Measurements from ENCODE around the gene TMEM151B.

TMEM151B gene

GRCh38 chr6:44269921-44270525, at the start of gene TMEM151B:
TSS of gene TMEM151B (plus strand) at chr6:44270450. CDS start at chr6:44270743, 293 bp downstream.
- FAIRE-seq (no peak), DNase-seq (ENCODE audit: insufficient read length, low spot score) (no peak)
- TF ChIP-seq POLR2A (IDR thresholded peaks at IDR 0.05; ENCODE audit: low read depth, low read length): no peak

- no peak for FAIRE-seq
- no peak for DNase-seq (ENCODE audit: insufficient read length, low spot score)
These were observed 49.3 kb upstream of the TMEM151B start for GRCh38 chr6:44220913-44221290.

GRCh38 chr6:44221291-44221960, 48.8 kb upstream of the TMEM151B start:
- TF ChIP-seq POLR2A (IDR thresholded peaks at IDR 0.05; ENCODE audit: low read depth, low read length): no peak
- DNase-seq (ENCODE audit: insufficient read length, low spot score) (peak; percentile 98), FAIRE-seq (peak; percentile 20)

More at GRCh38 chr6:44220913-44221290, 49.3 kb upstream of the TMEM151B start:
- TF ChIP-seq POLR2A (IDR thresholded peaks at IDR 0.05; ENCODE audit: low read depth, low read length): no peak

GRCh38 chr6:44221961-44222335, 48.3 kb upstream of the TMEM151B start:
- DNase-seq (ENCODE audit: insufficient read length, low spot score) (no peak), FAIRE-seq (no peak)
- TF ChIP-seq POLR2A (IDR thresholded peaks at IDR 0.05; ENCODE audit: low read depth, low read length): no peak

GRCh38 chr6:44222486-44223318, 47.5 kb upstream of the TMEM151B start:
- DNase-seq (ENCODE audit: insufficient read length, low spot score): peak; percentile 89
- no peak for FAIRE-seq
- TF ChIP-seq POLR2A (IDR thresholded peaks at IDR 0.05; ENCODE audit: low read depth, low read length): no peak

- peak; percentile 96 for DNase-seq (ENCODE audit: insufficient read length, low spot score)
- no peak for FAIRE-seq
- TF ChIP-seq POLR2A (IDR thresholded peaks at IDR 0.05; ENCODE audit: low read depth, low read length): peak; percentile 82
These were observed 46.8 kb upstream of the TMEM151B start, which contains the start of gene SLC29A1 for GRCh38 chr6:44223319-44224028. TSS of gene SLC29A1 (plus strand) at chr6:44223595. CDS start at chr6:44227314, 3,719 bp downstream.

GRCh38 chr6:44224029-44224964, 46.0 kb upstream of the TMEM151B start:
- TF ChIP-seq POLR2A (IDR thresholded peaks at IDR 0.05; ENCODE audit: low read depth, low read length): no peak
- FAIRE-seq (no peak), DNase-seq (ENCODE audit: insufficient read length, low spot score) (no peak)

GRCh38 chr6:44224965-44225305, 45.3 kb upstream of the TMEM151B start:
- DNase-seq (ENCODE audit: insufficient read length, low spot score): no peak
- FAIRE-seq: no peak
- TF ChIP-seq POLR2A (IDR thresholded peaks at IDR 0.05; ENCODE audit: low read depth, low read length): no peak

- TF ChIP-seq POLR2A (IDR thresholded peaks at IDR 0.05; ENCODE audit: low read depth, low read length): no peak
- FAIRE-seq: no peak
- no peak for DNase-seq (ENCODE audit: insufficient read length, low spot score)
These were observed 44.5 kb upstream of the TMEM151B start for GRCh38 chr6:44225579-44226325.

- DNase-seq (ENCODE audit: insufficient read length, low spot score) (no peak), FAIRE-seq (no peak)
- no peak for TF ChIP-seq POLR2A (IDR thresholded peaks at IDR 0.05; ENCODE audit: low read depth, low read length)
These were observed 43.7 kb upstream of the TMEM151B start for GRCh38 chr6:44226368-44227147.

- FAIRE-seq: no peak
- no peak for TF ChIP-seq POLR2A (IDR thresholded peaks at IDR 0.05; ENCODE audit: low read depth, low read length)
- DNase-seq (ENCODE audit: insufficient read length, low spot score): no peak
These were observed 43.0 kb upstream of the TMEM151B start for GRCh38 chr6:44227148-44227793.
